ENCODE measurements around the gene ZBTB12. TPM values are rescaled to one million over a fixed set of nuclear protein-coding genes. Genes with fewer than 3 reads are reported as not detected.
A peak's percentile ranks its signal among the peaks of the same experiment; 100 is the strongest.

The ZBTB12 gene
- total and polyA plus RNA-seq, 2 of the 8 experiments (the other 6 are each of a cell fraction or from before 2014, with no cell fraction given) = 20.7 to 40.8 TPM

DNA sequence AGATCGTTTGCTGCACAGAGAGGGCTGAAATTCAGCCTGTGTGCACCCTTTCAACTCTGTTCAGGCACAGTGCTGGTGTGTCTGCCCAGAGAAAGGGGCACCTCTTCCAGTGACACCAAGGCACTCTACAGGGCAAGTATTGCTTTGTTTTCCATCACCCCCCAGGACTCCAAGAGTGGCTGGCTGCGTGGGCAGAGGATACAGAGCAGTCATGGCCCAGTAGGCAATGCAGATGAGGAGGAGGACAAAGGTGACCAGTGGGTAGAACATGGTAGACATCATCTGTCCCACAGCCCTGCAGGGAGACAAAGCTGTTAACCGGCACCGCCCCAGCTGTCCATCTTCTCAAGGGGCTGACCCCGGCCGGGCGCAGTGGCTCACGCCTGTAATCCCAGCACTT is 32.5 kb downstream of the ZBTB12 start:
- Histone ChIP-seq H4K91ac (replicated peaks; ENCODE audit: insufficient read length, low read length) (peak overlapping the region; percentile 65), H3K4me1 (replicated peaks in 1 of 4; ENCODE audit: control insufficient read depth in 3 of 4, insufficient read depth in 4 of 4, low read length in 3 of 4) (peaks cover 0 to 17% (median 8%) of the 10 kb centered on the region in 4 experiments; a peak in 6 of 7 replicates), H3K56ac (replicated peaks; ENCODE audit: insufficient read length, low read depth, low read length) (no peak overlapping the region), H4K5ac (ENCODE audit: insufficient read length, low read depth, low read length) (no peak overlapping the region), H2BK20ac (ENCODE audit: low read length) (no peak overlapping the region), H3K36me3 (ENCODE audit: control insufficient read depth in 2 of 4, insufficient read depth in 4 of 4, low read length in 3 of 4) (no peaks in the 10 kb centered on the region), H3K4me3 (ENCODE audit: extremely low read depth in 1 of 4, insufficient read depth in 2 of 4, low read depth in 3 of 4, low read length in 4 of 4) (no peak overlapping the region), H2BK15ac (ENCODE audit: low read length) (no peak overlapping the region; the same call in 1 of the 2 replicates), H3K79me1 (ENCODE audit: low read depth, low read length) (no peaks in the 10 kb centered on the region), H3K23ac (ENCODE audit: insufficient read length) (no peak overlapping the region), H2AK5ac (ENCODE audit: low read depth, low read length) (no peak overlapping the region), H3K27ac (ENCODE audit: low read depth, low read length) (no peak overlapping the region), H3K4me2 (ENCODE audit: insufficient read depth in 1 of 2, low read depth in 2 of 2, low read length in 2 of 2) (no peak overlapping the region), H2BK120ac (replicated peaks; ENCODE audit: low read depth, low read length) (no peak overlapping the region), H3K27me3 (replicated peaks in 1 of 4; ENCODE audit: control insufficient read depth in 3 of 4, extremely low read depth in 1 of 4, insufficient read depth in 3 of 4, low read length in 3 of 4) (no peaks in the 10 kb centered on the region), H3K4ac (replicated peaks; ENCODE audit: insufficient read length, low read depth, low read length) (no peak overlapping the region), H4K20me1 (replicated peaks in 1 of 2; ENCODE audit: control insufficient read depth in 1 of 2, insufficient read depth in 2 of 2, low read length in 2 of 2) (no peaks in the 10 kb centered on the region), H2BK5ac (ENCODE audit: low read depth, low read length) (no peak overlapping the region), H3K79me2 (ENCODE audit: control insufficient read depth in 1 of 2, insufficient read depth in 2 of 2, low read length in 2 of 2) (no peaks in the 10 kb centered on the region), H3K9ac (replicated peaks in 1 of 4; ENCODE audit: extremely low read depth in 1 of 4, low read depth in 3 of 4, low read length in 3 of 4) (no peak overlapping the region), H3K23me2 (ENCODE audit: low read depth, low read length) (no peaks in the 10 kb centered on the region; the same call in 1 of the 2 replicates), H3K9me3 (ENCODE audit: insufficient read depth in 2 of 2, low read depth in 1 of 2, low read length in 1 of 2) (no peaks in the 10 kb centered on the region), H3K14ac (ENCODE audit: insufficient read length) (no peak overlapping the region), H2BK12ac (ENCODE audit: low read depth, low read length) (no peak overlapping the region; the same call in 1 of the 2 replicates), H4K8ac (ENCODE audit: extremely low read depth, insufficient read depth, low read length) (no peak overlapping the region), H2AFZ (ENCODE audit: low read length) (no peak overlapping the region), H3K18ac (ENCODE audit: extremely low read depth, low read length) (no peak overlapping the region; the same call in 1 of the 2 replicates)
- ChIA-PET CTCF (ENCODE audit: partially characterized antibody) (interaction anchor here (0.6 to 5.8 kb wide), 6 partner anchors 11 to 100 kb away, joined by 3 to 25 read pairs (median 4); no protein-coding TSS in a partner anchor), POLR2A (ENCODE audit: partially characterized antibody) (interaction anchor here (0.6 to 1.7 kb wide), 5 partner anchors 9 to 122 kb away, joined by 3 to 7 read pairs (median 6); partner anchors contain the start of genes HSPA1B and SLC44A4)
- WGBS, 2 experiments (ENCODE audit: extremely low coverage in 1 of 2, insufficient coverage in 1 of 2, insufficient read length in 1 of 2, insufficient replicate concordance in 2 of 2, low coverage in 1 of 2, low lambda C conversion rate in 2 of 2, missing lambda C conversion rate in 1 of 2) = 93% methylated on average over 8 of the region's 8 CpGs; no CpG with 5 or more reads in 1 of the 2 experiments
- DNase-seq (ENCODE audit: low read depth in 1 of 2, low spot score in 2 of 2) (no peak), FAIRE-seq (no peak)
